HCT116 (cell line): Measurements from ENCODE around the gene ADARB2. TPM values are rescaled to one million over a fixed set of nuclear protein-coding genes. Genes with fewer than 3 reads are reported as not detected.

ENCODE experiments used
- ATAC-seq: fragments of 200-7000 bp; cut with Tn5 transposase; 2 replicates; pipeline ENCODE4 v1.9.1; 2020; ENCODE audit warnings: mild to moderate bottlenecking, moderate library complexity
- BruUV-seq: library from RNA; stranded (reverse); fragments of 400-500 nt; replicated peaks from 2 replicates; lab custom pipeline; 2021; lab: Mats Ljungman, UMichigan
- CTCF ChIA-PET: fragments of 300-600 bp; sonication (Branson Sonifier 250); formaldehyde crosslinking; loops from one replicate; lab custom pipeline; 2021; ENCODE audit warnings: antibody characterized with exemption; lab: Charles Lee
- POLR2A ChIA-PET: fragments of 300-600, 350-600 bp; sonication (Branson Sonifier 250); formaldehyde crosslinking; loops from one replicate; lab custom pipeline; 2021; ENCODE audit warnings: antibody characterized with exemption; lab: Charles Lee
- RAD21 ChIA-PET, 2 experiments: fragments of 300-600 bp; sonication (Branson Sonifier 250); formaldehyde crosslinking; loops; one replicate each; lab custom pipeline; 2023; ENCODE audit warnings: low total read pairs in 2 of 2; ENCODE audit not compliant: uncharacterized antibody in 2 of 2, unreplicated experiment in 2 of 2, low non-redundant PET in 1 of 2; lab: Charles Lee
- DNase-seq: peaks from one replicate; pipeline ENCODE4 v3.0.0-alpha.2; 2010; ENCODE audit warnings: low read depth, low spot score
- H2AFZ ChIP-seq: fragments of 200-600 bp; shearing (Covaris generic), sonication (generic); 2 replicates; pipeline ENCODE4 v1.6.1; 2017; ENCODE audit warnings: low read depth, mixed run types, mixed read lengths, antibody characterized with exemption, low read length; ENCODE audit not compliant: poor library complexity, severe bottlenecking
- H3K27ac ChIP-seq: 2 replicates; pipeline ENCODE4 v1.5.1; 2012; ENCODE audit warnings: low read depth, low read length
- H3K27me3 ChIP-seq: fragments of 200-600 bp; sonication (generic); 2 replicates; pipeline ENCODE4 v1.6.1; 2016; ENCODE audit warnings: mixed run types, low read length, mixed read lengths; ENCODE audit not compliant: insufficient read depth
- H3K36me3 ChIP-seq, 2 experiments: fragments of 200-500 bp in 1 of 2; fragments of 200-600 bp in 1 of 2; sonication (Bioruptor generic) in 1 of 2; sonication (generic) in 1 of 2; 2 replicates each; pipeline versions ENCODE4 v1.5.1 to v1.6.1; 2014 to 2016; ENCODE audit warnings: low read length in 2 of 2, inconsistent platforms in 1 of 2, mixed read lengths in 1 of 2, mixed run types in 1 of 2; ENCODE audit not compliant: insufficient read depth in 2 of 2, control insufficient read depth in 1 of 2
- H3K4me1 ChIP-seq, 2 experiments: fragments of 200-600 bp in 1 of 2; sonication (generic) in 1 of 2; 2 replicates each; pipeline versions ENCODE4 v1.5.1 to v1.6.1; 2012 to 2017; ENCODE audit warnings: low read length in 2 of 2, inconsistent platforms in 1 of 2, mild to moderate bottlenecking in 1 of 2, mixed read lengths in 1 of 2, mixed run types in 1 of 2, moderate library complexity in 1 of 2; ENCODE audit not compliant: insufficient read depth in 2 of 2, control insufficient read depth in 1 of 2
- H3K4me2 ChIP-seq: fragments of 200-600 bp; sonication (generic); 2 replicates; pipeline ENCODE4 v1.6.1; 2017; ENCODE audit warnings: mixed run types, low read length, mixed read lengths
- H3K4me3 ChIP-seq, 2 experiments: fragments of 200-600 bp in 1 of 2; sonication (generic) in 1 of 2; replicated peaks in 1 of 2; 2 replicates each; pipeline ENCODE4 v1.5.1; 2011 to 2016; ENCODE audit warnings: low read length in 2 of 2, control low read depth in 1 of 2, low read depth in 1 of 2, mild to moderate bottlenecking in 1 of 2, mixed read lengths in 1 of 2, mixed run types in 1 of 2
- H3K79me2 ChIP-seq: fragments of 200-600 bp; sonication (generic); 2 replicates; pipeline ENCODE4 v1.6.1; 2017; ENCODE audit warnings: mild to moderate bottlenecking, mixed run types, low read length, moderate library complexity, mixed read lengths; ENCODE audit not compliant: insufficient read depth
- H3K9ac ChIP-seq: fragments of 200-600 bp; sonication (generic); 2 replicates; pipeline ENCODE4 v1.6.1; 2016; ENCODE audit warnings: low read length, mixed read lengths
- H3K9me2 ChIP-seq: fragments of 200-600 bp; sonication (generic), shearing (Covaris generic); 2 replicates; pipeline ENCODE4 v1.6.1; 2017; ENCODE audit warnings: mixed run types, mild to moderate bottlenecking, moderate library complexity; ENCODE audit not compliant: insufficient read depth
- H3K9me3 ChIP-seq, 2 experiments: fragments of 200-500 bp in 1 of 2; fragments of 200-600 bp in 1 of 2; sonication (Bioruptor generic) in 1 of 2; sonication (generic) in 1 of 2; 2 replicates each; pipeline ENCODE4 v1.6.1; 2014 to 2017; ENCODE audit warnings: low read length in 2 of 2, mixed read lengths in 2 of 2, inconsistent platforms in 1 of 2, low read depth in 1 of 2, mild to moderate bottlenecking in 1 of 2, mixed run types in 1 of 2, moderate library complexity in 1 of 2; ENCODE audit not compliant: control insufficient read depth in 1 of 2, insufficient read depth in 1 of 2
- H4K20me1 ChIP-seq: fragments of 200-600 bp; sonication (generic), shearing (Covaris generic); 2 replicates; pipeline ENCODE4 v1.6.1; 2017; ENCODE audit warnings: mixed run types, mild to moderate bottlenecking, moderate library complexity; ENCODE audit not compliant: insufficient read depth
- ATF3 ChIP-seq: IDR thresholded peaks from 2 replicates; pipeline ENCODE4 v1.6.1; 2012
- CEBPB ChIP-seq: IDR thresholded peaks from 2 replicates; pipeline ENCODE4 v1.6.1; 2012; ENCODE audit warnings: low read depth
- EZH2 ChIP-seq: fragments of 200-600 bp; sonication (generic); IDR thresholded peaks from 2 replicates; pipeline ENCODE4 v1.6.1; 2017; ENCODE audit warnings: antibody characterized with exemption, mixed run types
- JUND ChIP-seq: IDR thresholded peaks from 2 replicates; pipeline ENCODE4 v1.6.1; 2012
- MAX ChIP-seq: IDR thresholded peaks from 2 replicates; pipeline ENCODE4 v1.6.1; 2012
- POLR2A ChIP-seq: IDR thresholded peaks from 2 replicates; pipeline ENCODE4 v1.7.0; 2011; ENCODE audit warnings: borderline replicate concordance; ENCODE audit not compliant: insufficient read depth, insufficient read length; ENCODE audit errors: extremely low read depth
- YY1 ChIP-seq: IDR thresholded peaks from 2 replicates; pipeline ENCODE4 v1.6.1; 2011; ENCODE audit warnings: low read length, low read depth, moderate library complexity, mild to moderate bottlenecking; ENCODE audit not compliant: insufficient replicate concordance; ENCODE audit errors: extremely low read depth
- ZNF274 ChIP-seq: fragments of 200-500 bp; sonication (Bioruptor generic); IDR thresholded peaks from 2 replicates; pipeline ENCODE4 v1.6.1; 2014; ENCODE audit warnings: mild to moderate bottlenecking, low read depth, low read length, inconsistent platforms
- intact Hi-C: fragments of 100-400 bp; cut with micrococcal nuclease; formaldehyde crosslinking; loops from 2 replicates; pipeline ENCODE4 v1.10.0; 2022
- total RNA-seq: library from RNA; stranded (reverse); gene quantifications from one replicate; pipeline ENCODE4 v1.2.1, GENCODE V29; 2021; ENCODE audit not compliant: unreplicated experiment

ADARB2 gene
- total RNA-seq, 1 experiment from 2014 or later, result not detected

GRCh38 chr10:1328981-1329614 is 408.2 kb downstream of the ADARB2 start:
- no TSS peak for BruUV-seq
- DNase-seq (no peak), ATAC-seq (no peak)
- intact Hi-C loops, result no loop called here
- no peaks in the 10 kb centered on the region for H3K79me2 ChIP-seq
- no peaks in the 10 kb centered on the region for H4K20me1 ChIP-seq
- H2AFZ ChIP-seq, result no peak overlapping the region
- H3K9ac ChIP-seq, result no peak overlapping the region
- no peak overlapping the region for H3K4me2 ChIP-seq
- no peak overlapping the region for H3K27ac ChIP-seq
- no peaks in the 10 kb centered on the region for H3K4me1 ChIP-seq
- CTCF ChIA-PET, result no interaction called here
- no peaks in the 10 kb centered on the region for H3K9me3 ChIP-seq
- RAD21 ChIA-PET, result no interaction called here
- POLR2A ChIA-PET, result no interaction called here
- peaks cover 27% of the 10 kb centered on the region for H3K27me3 ChIP-seq
- H3K36me3 ChIP-seq, result no peaks in the 10 kb centered on the region
- TF ChIP-seq YY1, result no peak
- TF ChIP-seq MAX, result no peak
- no peak for TF ChIP-seq CEBPB
- TF ChIP-seq POLR2A, result no peak
- TF ChIP-seq JUND, result no peak
- no peak for TF ChIP-seq ZNF274
- no peak for TF ChIP-seq EZH2
- TF ChIP-seq ATF3, result no peak
- H3K9me2 ChIP-seq, result no peaks in the 10 kb centered on the region
- no peak overlapping the region for H3K4me3 ChIP-seq

GRCh38 chr10:1328161-1328823 is 409.0 kb downstream of the ADARB2 start:
- Histone ChIP-seq H3K27me3 (peaks cover 29% of the 10 kb centered on the region), H3K79me2 (no peaks in the 10 kb centered on the region), H4K20me1 (no peaks in the 10 kb centered on the region), H3K36me3 (no peaks in the 10 kb centered on the region), H3K9ac (no peak overlapping the region), H3K27ac (no peak overlapping the region), H3K9me2 (no peaks in the 10 kb centered on the region), H3K4me2 (no peak overlapping the region), H3K4me3 (no peak overlapping the region), H3K9me3 (no peaks in the 10 kb centered on the region), H2AFZ (no peak overlapping the region), H3K4me1 (no peaks in the 10 kb centered on the region)
- POLR2A ChIA-PET, result no interaction called here
- CTCF ChIA-PET, result no interaction called here
- RAD21 ChIA-PET, result no interaction called here
- intact Hi-C loops, result no loop called here
- no peak for DNase-seq
- TF ChIP-seq YY1, result no peak
- no TSS peak for BruUV-seq
- no peak for ATAC-seq
